Thymus (tissue), 14 donors: Measurements from ENCODE around the gene ADM2. TPM values are rescaled to one million over a fixed set of nuclear protein-coding genes. Genes with fewer than 3 reads are reported as not detected.
"Not testable (repeated sequence)": the region's sequence is repeated elsewhere in the genome, so short reads cannot be mapped to it uniquely, and the experiment has no call there.

Source experiments
- DNase-seq, 9 donors: peaks; one replicate each; pipeline ENCODE4 v3.0.0-alpha.2; 2013; ENCODE audit warnings: low spot score in 9 of 9, low read depth in 6 of 9, missing footprints in 1 of 9
- H3K27ac ChIP-seq, 2 donors: one replicate each; pipeline ENCODE4 v1.5.1; 2013; ENCODE audit warnings: control low read depth in 1 of 2, low read depth in 1 of 2, low read length in 1 of 2, mild to moderate bottlenecking in 1 of 2, moderate library complexity in 1 of 2
- H3K27me3 ChIP-seq, 2 donors: one replicate each; pipeline ENCODE4 v1.5.1; 2013; ENCODE audit warnings: low read length in 1 of 2; ENCODE audit not compliant: control insufficient read depth in 2 of 2, insufficient read depth in 1 of 2
- H3K36me3 ChIP-seq, 2 donors: one replicate each; pipeline ENCODE4 v1.5.1; 2013; ENCODE audit warnings: low read length in 1 of 2, mild to moderate bottlenecking in 1 of 2, moderate library complexity in 1 of 2; ENCODE audit not compliant: control insufficient read depth in 2 of 2, insufficient read depth in 2 of 2
- H3K4me1 ChIP-seq, 2 donors: one replicate each; pipeline ENCODE4 v1.5.1; 2013; ENCODE audit warnings: low read length in 2 of 2; ENCODE audit not compliant: control insufficient read depth in 2 of 2, insufficient read depth in 2 of 2
- H3K4me3 ChIP-seq, 2 donors: one replicate each; pipeline ENCODE4 v1.5.1; 2013; ENCODE audit warnings: low read length in 2 of 2, control low read depth in 1 of 2, mild to moderate bottlenecking in 1 of 2
- H3K9me3 ChIP-seq, 2 donors: one replicate each; pipeline ENCODE4 v1.5.1; 2013; ENCODE audit warnings: low read length in 1 of 2, mild to moderate bottlenecking in 1 of 2; ENCODE audit not compliant: control insufficient read depth in 2 of 2, insufficient read depth in 1 of 2
- whole genome bisulfite sequencing: extraction: QIAGEN DNeasy Blood & Tissue Kit; methylation state at CpG from one replicate; pipeline ENCODE4 v1.1.7; 2013; 5-methylcytosine and 5-hydroxymethylcytosine counted together
- long read RNA-seq, 10 donors: transcript quantifications; one replicate each; lab custom pipeline, GENCODE V29; 2026
- polyA plus RNA-seq: library from polyadenylated mRNA; stranded (reverse); fragments of 200-250 nt; gene quantifications from one replicate; pipeline ENCODE4 v1.2.3, GENCODE V29; 2013
- total RNA-seq: library from RNA; stranded (reverse); fragments of 120-200 nt; gene quantifications from one replicate; pipeline ENCODE4 v1.2.4, GENCODE V29; 2013
- donor health status: healthy.

Gene ADM2
- total RNA-seq (1.5 TPM), polyA plus RNA-seq (1.4 TPM)
- long read RNA-seq, donor 1: 0 reads
- long read RNA-seq, donor 2, full-length matches to known transcripts: 3 of 3 reads
- long read RNA-seq, donor 2, partial matches to known transcripts: 0 of 3 reads
- long read RNA-seq, donor 2, other reads (novel, unspliced or antisense): 0 of 3 reads
- long read RNA-seq, donor 3, full-length matches to known transcripts: 1 of 1 reads
- long read RNA-seq, donor 3, partial matches to known transcripts: 0 of 1 reads
- long read RNA-seq, donor 3, other reads (novel, unspliced or antisense): 0 of 1 reads
- long read RNA-seq, donor 4, full-length matches to known transcripts: 1 of 1 reads
- long read RNA-seq, donor 4, partial matches to known transcripts: 0 of 1 reads
- long read RNA-seq, donor 4, other reads (novel, unspliced or antisense): 0 of 1 reads
- long read RNA-seq, donor 5, full-length matches to known transcripts: 3 of 3 reads
- long read RNA-seq, donor 5, partial matches to known transcripts: 0 of 3 reads
- long read RNA-seq, donor 5, other reads (novel, unspliced or antisense): 0 of 3 reads
- long read RNA-seq, donor 6, full-length matches to known transcripts: 2 of 2 reads
- long read RNA-seq, donor 6, partial matches to known transcripts: 0 of 2 reads
- long read RNA-seq, donor 6, other reads (novel, unspliced or antisense): 0 of 2 reads
- long read RNA-seq, donor 7: 0 reads
- long read RNA-seq, donor 8: 0 reads
- long read RNA-seq, donor 9: 0 reads
- long read RNA-seq, donor 10, full-length matches to known transcripts: 1 of 1 reads
- long read RNA-seq, donor 10, partial matches to known transcripts: 0 of 1 reads
- long read RNA-seq, donor 10, other reads (novel, unspliced or antisense): 0 of 1 reads

- no peaks in the 10 kb centered on the region for H3K9me3 ChIP-seq
- peaks cover 37 to 71% of the 10 kb centered on the region in 2 donors for H3K27me3 ChIP-seq
- H3K36me3 ChIP-seq: no peaks in the 10 kb centered on the region
- 5% methylated on average over 70 of the region's 70 CpGs for WGBS
- H3K4me3 ChIP-seq: peak within 1 kb of the TSS; percentile 17 to 64
- no peak within 1 kb of the TSS for H3K27ac ChIP-seq
- H3K4me1 ChIP-seq: peaks cover 8 to 18% of the 10 kb centered on the region in 2 donors
- peak in 4 of 9 donors; percentile 49 to 75 (median 60) for DNase-seq
These were observed at the start of gene ADM2 for GRCh38 chr22:50481440-50482106. Gene ADM2 (plus strand): TSS chr22:50481543. CDS start chr22:50481848, 305 bp downstream.

- peaks cover 70 to 76% of the 10 kb centered on the region in 2 donors for H3K36me3 ChIP-seq
- no peak overlapping the region for H3K4me3 ChIP-seq
- peaks cover 0 to 6% of the 10 kb centered on the region in 2 donors for H3K4me1 ChIP-seq
- no peaks in the 10 kb centered on the region for H3K9me3 ChIP-seq
- DNase-seq: no peak
- H3K27ac ChIP-seq: no peak overlapping the region
- WGBS: 97% methylated on average over 35 of the region's 35 CpGs
- no peaks in the 10 kb centered on the region for H3K27me3 ChIP-seq
These were observed 49.0 kb upstream of the ADM2 start for GRCh38 chr22:50432131-50432876.

GRCh38 chr22:50432877-50433510 lies 48.3 kb upstream of the ADM2 start:
- not testable (repeated sequence) for H3K27ac ChIP-seq, H3K4me3 ChIP-seq, H3K9me3 ChIP-seq, H3K4me1 ChIP-seq, DNase-seq, H3K27me3 ChIP-seq
- peaks cover 77 to 79% of the 10 kb centered on the region in 2 donors for H3K36me3 ChIP-seq
- WGBS: 92% methylated on average over 20 of the region's 24 CpGs

- 94% methylated on average over 24 of the region's 24 CpGs for WGBS
- no peaks in the 10 kb centered on the region for H3K9me3 ChIP-seq
- H3K27me3 ChIP-seq: no peaks in the 10 kb centered on the region
- H3K27ac ChIP-seq: no peak overlapping the region
- H3K4me3 ChIP-seq: no peak overlapping the region
- peaks cover 0 to 6% of the 10 kb centered on the region in 2 donors for H3K4me1 ChIP-seq
- H3K36me3 ChIP-seq: peaks cover 80 to 85% of the 10 kb centered on the region in 2 donors
- DNase-seq: no peak
These were observed 46.5 kb upstream of the ADM2 start for GRCh38 chr22:50434849-50435248.

GRCh38 chr22:50435291-50436014 lies 45.9 kb upstream of the ADM2 start:
- peak overlapping the region; percentile 50 to 70 for H3K27ac ChIP-seq
- no peaks in the 10 kb centered on the region for H3K9me3 ChIP-seq
- no peaks in the 10 kb centered on the region for H3K27me3 ChIP-seq
- H3K36me3 ChIP-seq: peaks cover 80 to 85% of the 10 kb centered on the region in 2 donors
- H3K4me1 ChIP-seq: peaks cover 0 to 6% of the 10 kb centered on the region in 2 donors
- H3K4me3 ChIP-seq: no peak overlapping the region
- WGBS: 95% methylated on average over 20 of the region's 20 CpGs
- no peak for DNase-seq

- Histone ChIP-seq H3K9me3 (no peaks in the 10 kb centered on the region), H3K36me3 (peaks cover 82 to 86% of the 10 kb centered on the region in 2 donors), H3K4me3 (no peak overlapping the region), H3K4me1 (peaks cover 0 to 6% of the 10 kb centered on the region in 2 donors), H3K27ac (peak overlapping the region in 1 of 2 donors; percentile 43), H3K27me3 (no peaks in the 10 kb centered on the region)
- no peak for DNase-seq
- WGBS: 94% methylated on average over 37 of the region's 37 CpGs
These were observed 45.1 kb upstream of the ADM2 start for GRCh38 chr22:50436015-50436830.

- 98% methylated on average over 25 of the region's 25 CpGs for WGBS
- DNase-seq: no peak
These were observed 44.5 kb upstream of the ADM2 start for GRCh38 chr22:50436841-50437341.

More at GRCh38 chr22:50436841-50437341, 44.5 kb upstream of the ADM2 start:
- Histone ChIP-seq H3K4me1 (peaks cover 0 to 6% of the 10 kb centered on the region in 2 donors), H3K4me3 (no peak overlapping the region), H3K9me3 (no peaks in the 10 kb centered on the region), H3K27me3 (no peaks in the 10 kb centered on the region), H3K27ac (no peak overlapping the region), H3K36me3 (peaks cover 82 to 86% of the 10 kb centered on the region in 2 donors)
